Measurements from ENCODE around the gene ZYG11B. TPM values are rescaled to one million over a fixed set of nuclear protein-coding genes. Genes with fewer than 3 reads are reported as not detected.
A peak's percentile ranks its signal among the peaks of the same experiment; 100 is the strongest.

ZYG11B gene
- total and polyA plus RNA-seq, 9 of the 15 experiments (the other 6 are each of a cell fraction or from before 2014, with no cell fraction given): 4.9 to 22.2 (median 12.2) TPM

DNA sequence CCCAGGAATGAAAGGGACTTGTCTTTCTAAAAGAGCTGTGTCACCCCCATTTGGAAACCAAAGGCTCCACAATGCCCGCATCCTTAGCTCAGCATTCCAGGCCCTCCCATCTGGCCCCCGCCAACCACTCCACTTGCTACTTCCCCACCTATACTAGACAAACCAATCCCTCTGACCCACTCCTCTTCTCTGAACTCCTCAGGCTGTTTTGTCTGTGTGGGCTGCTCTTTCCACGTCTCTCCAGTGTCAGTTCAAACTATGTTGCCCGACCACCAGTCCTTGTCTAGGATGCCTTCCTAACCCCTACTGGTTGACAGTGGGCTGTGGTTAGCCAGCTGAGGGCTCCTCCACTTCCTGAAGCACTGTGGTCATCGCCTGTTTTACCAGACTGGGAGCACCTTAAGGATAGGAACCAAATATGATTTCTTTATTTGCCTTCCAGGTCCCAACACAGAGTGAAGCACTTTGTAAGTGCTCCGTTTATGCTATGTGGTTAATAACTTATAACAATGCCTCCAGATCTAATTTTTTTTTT lies 20.1 kb upstream of the ZYG11B start:
- 39% methylated on average over 5 of the region's 6 CpGs for WGBS (ENCODE audit: insufficient coverage, low coverage, missing lambda C conversion rate)

More for the DNA sequence above, 20.1 kb upstream of the ZYG11B start:
- Histone ChIP-seq H3K4me3 (no peak overlapping the region), H3K27me3 (ENCODE audit: control insufficient read depth in 2 of 2, insufficient read depth in 2 of 2, low read length in 2 of 2) (no peaks in the 10 kb centered on the region), H4K20me1 (replicated peaks; ENCODE audit: control insufficient read depth, insufficient read depth, low read length) (no peaks in the 10 kb centered on the region), H3K9me1 (ENCODE audit: control insufficient read depth, insufficient read depth, low read length) (no peaks in the 10 kb centered on the region), H2AFZ (ENCODE audit: low read depth, low read length) (no peak overlapping the region; the same call in 1 of the 2 replicates), H3K9me3 (replicated peaks; ENCODE audit: control insufficient read depth, insufficient read depth, low read depth, low read length) (no peaks in the 10 kb centered on the region), H3K9ac (ENCODE audit: insufficient read depth in 1 of 2, low read depth in 2 of 2, low read length in 2 of 2) (peak overlapping the region in 1 of 2 experiments; percentile 39; a peak in 1 of 4 replicates), H3K4me2 (ENCODE audit: insufficient read depth, low read length) (no peak overlapping the region), H3K79me2 (ENCODE audit: control insufficient read depth, insufficient read depth, low read length) (no peaks in the 10 kb centered on the region), H3K4me1 (replicated peaks in 1 of 2; ENCODE audit: control insufficient read depth in 2 of 2, insufficient read depth in 2 of 2, low read length in 2 of 2) (peaks cover 4 to 10% of the 10 kb centered on the region in 2 experiments; a peak in 3 of 5 replicates), H3K27ac (ENCODE audit: extremely low read depth, low read depth, low read length) (no peak overlapping the region), H3K36me3 (ENCODE audit: control insufficient read depth, insufficient read depth, low read length) (no peaks in the 10 kb centered on the region)
- ChIA-PET POLR2A (no interaction called here), CTCF (ENCODE audit: low intra/inter-chr PET ratio) (no interaction called here)
- no peak for FAIRE-seq
- no peak for DNase-seq (ENCODE audit: extremely low read depth in 1 of 4, low spot score in 3 of 4)
- TF ChIP-seq HDAC3 (IDR thresholded peaks at IDR 0.05; ENCODE audit: borderline replicate concordance, partially characterized antibody) (no peak), NEUROD1 (IDR thresholded peaks at IDR 0.05; ENCODE audit: borderline replicate concordance, low read depth, low read length, partially characterized antibody) (no peak), KLF6 (CRISPR knock-in tag; IDR thresholded peaks at IDR 0.05; ENCODE audit: borderline replicate concordance) (no peak), PRPF4 (IDR thresholded peaks at IDR 0.05; ENCODE audit: insufficient read depth, low read depth, low read length, poor library complexity, severe bottlenecking) (no peak), TGIF2 (CRISPR knock-in tag; IDR thresholded peaks at IDR 0.05) (no peak), MCM3 (IDR thresholded peaks at IDR 0.05) (0 out of 2 replicates have a peak, but pooled peaks have one; percentile 23), HMG20A (CRISPR knock-in tag; conservative IDR thresholded peaks at IDR 0.05) (no peak)
- in situ Hi-C loops (cut with MboI): loop anchor here (10.0 kb wide), 1 partner anchor 479 kb away; no protein-coding TSS in a partner anchor
- ATAC-seq: no peak
- no TSS peak for BruUV-seq (replicated peaks)
- intact Hi-C loops (cut with micrococcal nuclease): no loop called here

All from K562 (cell line).